AG10803 (cell line): ENCODE data around the gene GABPB2.
A peak's percentile ranks its signal among the peaks of the same experiment; 100 is the strongest.

Experiments
- DNase-seq: peaks from one replicate; pipeline ENCODE4 v3.0.0; 2010; ENCODE audit warnings: low read depth
- H3K4me3 ChIP-seq: 2 replicates; pipeline ENCODE4 v1.5.1; 2011; ENCODE audit warnings: mild to moderate bottlenecking, low read length, control low read depth
- TF ChIP-seq, protein P1 (sequence below): conservative IDR thresholded peaks from 2 replicates; pipeline ENCODE4 v1.5.1; 2011; ENCODE audit warnings: mild to moderate bottlenecking, low read length, control low read depth, inconsistent platforms

Gene GABPB2

DNA sequence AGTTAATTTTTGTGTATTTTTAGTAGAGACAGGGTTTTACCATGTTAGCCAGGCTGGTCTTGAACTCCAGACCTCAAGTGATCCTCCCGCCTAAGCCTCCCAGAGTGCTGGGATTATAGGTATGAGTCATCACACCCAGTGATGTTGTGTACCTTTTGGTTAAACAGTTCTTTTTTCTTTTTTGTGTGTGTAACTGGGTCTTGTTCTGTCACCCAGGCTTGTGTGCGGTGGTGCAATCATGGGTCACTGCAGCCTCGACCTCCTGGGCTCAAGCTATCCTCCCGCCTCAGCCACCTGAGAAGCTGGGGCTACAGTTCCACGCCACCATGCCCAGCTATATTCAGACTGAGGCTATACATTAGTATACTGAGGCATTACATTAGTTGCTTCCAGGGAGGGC is 37.8 kb downstream of the GABPB2 start:
- DNase-seq: no peak
- H3K4me3 ChIP-seq: no peak overlapping the region
- TF ChIP-seq, protein P1, sequence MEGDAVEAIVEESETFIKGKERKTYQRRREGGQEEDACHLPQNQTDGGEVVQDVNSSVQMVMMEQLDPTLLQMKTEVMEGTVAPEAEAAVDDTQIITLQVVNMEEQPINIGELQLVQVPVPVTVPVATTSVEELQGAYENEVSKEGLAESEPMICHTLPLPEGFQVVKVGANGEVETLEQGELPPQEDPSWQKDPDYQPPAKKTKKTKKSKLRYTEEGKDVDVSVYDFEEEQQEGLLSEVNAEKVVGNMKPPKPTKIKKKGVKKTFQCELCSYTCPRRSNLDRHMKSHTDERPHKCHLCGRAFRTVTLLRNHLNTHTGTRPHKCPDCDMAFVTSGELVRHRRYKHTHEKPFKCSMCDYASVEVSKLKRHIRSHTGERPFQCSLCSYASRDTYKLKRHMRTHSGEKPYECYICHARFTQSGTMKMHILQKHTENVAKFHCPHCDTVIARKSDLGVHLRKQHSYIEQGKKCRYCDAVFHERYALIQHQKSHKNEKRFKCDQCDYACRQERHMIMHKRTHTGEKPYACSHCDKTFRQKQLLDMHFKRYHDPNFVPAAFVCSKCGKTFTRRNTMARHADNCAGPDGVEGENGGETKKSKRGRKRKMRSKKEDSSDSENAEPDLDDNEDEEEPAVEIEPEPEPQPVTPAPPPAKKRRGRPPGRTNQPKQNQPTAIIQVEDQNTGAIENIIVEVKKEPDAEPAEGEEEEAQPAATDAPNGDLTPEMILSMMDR: no peak

DNA sequence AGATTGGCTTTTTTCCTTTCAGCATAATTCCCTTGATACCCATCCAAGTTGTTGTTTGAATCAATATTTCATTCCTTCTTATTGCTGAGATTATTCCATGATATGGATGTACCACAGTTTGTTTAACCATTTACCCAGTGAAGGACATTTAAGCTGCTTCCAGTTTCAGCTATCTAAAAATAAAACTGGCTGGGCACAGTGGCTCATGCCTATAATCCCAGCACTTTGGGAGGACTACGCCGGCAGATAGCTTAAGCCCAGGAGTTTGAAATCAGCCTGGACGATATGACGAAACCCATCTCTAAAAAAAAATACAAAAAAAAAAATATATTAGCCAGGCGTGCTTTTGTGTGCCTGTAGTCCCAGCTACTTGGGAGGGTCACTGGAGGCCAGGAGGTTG is 43.3 kb downstream of the GABPB2 start:
- no peak overlapping the region for H3K4me3 ChIP-seq
- TF ChIP-seq, protein P1: no peak

DNA sequence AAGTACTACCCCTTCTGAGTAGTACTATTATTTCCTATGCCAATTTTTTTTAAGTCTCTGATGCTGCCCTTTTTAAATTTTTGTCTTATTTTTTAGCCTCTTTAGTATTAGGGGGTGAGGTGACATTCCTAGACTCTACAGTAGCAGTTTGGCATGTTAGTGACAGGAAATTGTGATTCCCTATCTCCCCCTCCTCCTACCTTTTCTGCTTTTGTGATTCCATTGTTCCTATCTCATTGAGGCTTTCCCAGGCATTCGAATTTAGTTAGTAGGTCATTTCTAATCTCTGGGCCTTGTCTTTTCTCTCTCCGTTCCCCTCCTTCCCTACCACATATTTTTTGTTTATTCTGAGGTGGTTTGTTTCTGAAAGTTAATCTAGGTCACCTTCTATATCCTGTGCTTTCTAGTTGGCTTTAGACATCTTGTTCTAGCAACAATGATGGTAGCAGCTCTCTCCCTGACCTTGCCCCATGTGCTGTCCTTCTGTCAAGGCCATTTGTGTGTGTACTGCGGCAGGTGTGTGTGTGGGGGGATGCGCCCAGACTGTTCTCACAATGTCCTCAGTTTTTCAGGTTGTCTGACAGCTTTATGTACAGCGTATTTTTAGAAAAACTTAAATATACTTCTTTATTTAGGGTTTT is 54.3 kb downstream of the GABPB2 start:
- no peak for DNase-seq
- no peak overlapping the region for H3K4me3 ChIP-seq
- TF ChIP-seq, protein P1: no peak

More for the DNA sequence above, 43.3 kb downstream of the GABPB2 start:
- DNase-seq: no peak

DNA sequence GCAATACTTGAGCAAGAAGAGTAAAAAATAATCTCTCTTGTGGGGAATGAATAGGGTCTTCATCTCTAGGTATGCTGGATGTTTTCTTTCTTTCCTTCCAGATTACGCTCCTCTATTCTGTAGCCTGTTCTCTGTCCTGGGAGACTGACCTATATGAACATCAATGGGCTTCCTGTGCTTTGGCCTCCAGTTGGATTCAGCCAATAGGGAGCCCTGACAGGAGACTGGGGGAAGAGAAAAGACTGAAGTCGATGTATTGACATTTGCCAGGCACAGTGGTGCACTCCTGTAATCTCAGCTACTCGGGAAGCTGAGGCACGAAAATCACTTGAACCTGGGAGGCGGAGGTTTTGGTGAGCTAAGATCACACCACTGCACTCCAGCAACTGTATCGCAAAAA is 58.2 kb downstream of the GABPB2 start:
- no peak for DNase-seq
- TF ChIP-seq, protein P1: no peak
- H3K4me3 ChIP-seq: no peak overlapping the region

DNA sequence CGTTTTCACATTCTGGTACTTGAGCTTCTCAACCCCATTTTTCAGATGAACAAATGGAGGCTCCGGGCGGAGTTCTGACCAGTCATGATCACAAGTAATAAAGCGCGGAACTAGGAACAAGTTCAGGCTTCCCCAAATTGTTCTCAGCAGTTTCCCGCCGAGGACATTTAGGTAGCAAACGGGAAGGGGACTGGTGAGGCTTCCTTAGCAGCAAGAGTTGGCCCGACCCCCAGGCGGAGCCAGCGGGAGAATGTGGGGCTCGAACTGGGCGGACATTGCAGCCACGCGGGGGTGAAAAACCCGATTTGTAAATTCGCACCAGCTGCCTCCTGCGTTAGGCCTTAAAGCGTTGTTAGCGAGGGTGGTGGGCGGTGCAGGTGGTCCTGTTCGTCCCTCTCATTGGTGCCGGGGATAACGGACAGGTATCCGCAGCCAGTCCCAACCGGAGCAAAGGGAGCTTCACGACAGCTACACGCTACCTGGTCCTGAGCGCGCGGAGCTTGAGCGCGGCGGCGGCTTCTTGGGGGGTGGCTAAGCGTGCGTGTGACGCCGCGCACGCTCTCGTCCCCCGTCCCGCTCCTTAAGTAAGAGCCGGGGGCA is 60.5 kb downstream of the GABPB2 start:
- TF ChIP-seq, protein P1: 0 out of 2 replicates have a peak, but pooled peaks have one; percentile 13
- DNase-seq: peak; percentile 82
- H3K4me3 ChIP-seq: peak overlapping the region; percentile 53

DNA sequence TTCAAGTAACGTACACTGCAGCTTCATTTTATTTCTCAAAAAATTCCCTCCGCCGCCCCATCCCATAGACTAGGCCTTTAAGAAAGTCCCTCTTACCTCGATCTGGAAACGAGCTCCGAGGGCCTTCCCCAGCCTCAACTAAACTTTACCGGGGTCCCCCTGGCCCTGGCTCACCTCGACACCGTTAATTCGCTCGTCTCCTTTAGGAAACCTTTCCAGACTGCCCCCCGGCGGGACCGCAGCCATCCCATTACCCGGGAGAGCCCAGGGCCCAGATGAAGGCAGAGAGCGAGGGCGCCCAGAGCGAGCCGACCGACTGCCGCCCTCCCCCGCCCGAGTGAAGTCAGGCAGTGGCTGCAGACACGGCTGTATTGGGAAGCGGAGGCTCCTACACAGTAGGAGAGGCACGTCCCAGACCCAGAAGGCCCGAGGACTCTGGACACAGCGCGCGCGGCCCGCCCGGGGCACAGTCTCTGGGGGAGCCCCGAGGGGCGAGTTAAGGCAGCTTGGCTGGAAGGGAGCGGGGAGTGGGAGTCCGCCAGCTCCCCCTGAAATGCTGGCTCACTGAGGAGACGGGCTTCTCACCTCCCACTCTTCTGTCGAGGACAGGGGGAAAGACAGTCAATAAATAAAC is 61.3 kb downstream of the GABPB2 start:
- H3K4me3 ChIP-seq: peak overlapping the region; percentile 53
- no peak for DNase-seq
- TF ChIP-seq, protein P1: no peak
